Endothelial cell (in vitro differentiated cells): ENCODE data around the gene TBL1X. TPM values are rescaled to one million over a fixed set of nuclear protein-coding genes. Genes with fewer than 3 reads are reported as not detected.

Experiments
- DNase-seq: peaks from one replicate; pipeline ENCODE4 v3.0.0; 2021; ENCODE audit warnings: low spot score
- H3K27ac Mint-ChIP-seq: one replicate; pipeline ENCODE4 v1.8.0; 2021; ENCODE audit warnings: mixed read lengths, inconsistent platforms; ENCODE audit not compliant: unreplicated experiment
- H3K27me3 Mint-ChIP-seq: one replicate; pipeline ENCODE4 v1.8.0; 2021; ENCODE audit warnings: mild to moderate bottlenecking, moderate library complexity, mixed read lengths, inconsistent platforms; ENCODE audit not compliant: unreplicated experiment
- H3K36me3 Mint-ChIP-seq: one replicate; pipeline ENCODE4 v1.8.0; 2021; ENCODE audit warnings: mild to moderate bottlenecking, low read depth, mixed read lengths, inconsistent platforms; ENCODE audit not compliant: unreplicated experiment
- H3K4me1 Mint-ChIP-seq: one replicate; pipeline ENCODE4 v1.8.0; 2021; ENCODE audit warnings: mild to moderate bottlenecking, mixed read lengths, inconsistent platforms; ENCODE audit not compliant: unreplicated experiment
- H3K4me3 Mint-ChIP-seq: one replicate; pipeline ENCODE4 v1.8.0; 2021; ENCODE audit warnings: mild to moderate bottlenecking, mixed read lengths, inconsistent platforms; ENCODE audit not compliant: unreplicated experiment
- H3K9me3 Mint-ChIP-seq: one replicate; pipeline ENCODE4 v1.8.0; 2021; ENCODE audit warnings: mixed read lengths, inconsistent platforms; ENCODE audit not compliant: unreplicated experiment
- CTCF ChIP-seq: fragments of 200-600 bp; sonication (generic); IDR thresholded peaks from one replicate; pipeline ENCODE4 v1.5.0; 2021; ENCODE audit warnings: antibody characterized with exemption; ENCODE audit not compliant: unreplicated experiment
- total RNA-seq: library from RNA; stranded (reverse); fragmentation: NEBNext Ultra II Directional; extraction: Animal tissue kit (Norgen Biotek cat#: 25700); gene quantifications from one replicate; pipeline ENCODE4 v1.2.1, GENCODE V29; 2021; ENCODE audit not compliant: unreplicated experiment

TBL1X gene
- total RNA-seq, 1 donor from 2014 or later, result 19.4 TPM

- Mint-ChIP-seq H3K4me3 (no peak overlapping the region), H3K27ac (no peak overlapping the region), H3K27me3 (peaks cover 1% of the 10 kb centered on the region), H3K4me1 (no peaks in the 10 kb centered on the region), H3K9me3 (no peaks in the 10 kb centered on the region), H3K36me3 (no peaks in the 10 kb centered on the region)
- no peak for DNase-seq
- TF ChIP-seq CTCF, result no peak
These were observed 92.2 kb downstream of the TBL1X start for GRCh38 chrX:9557091-9557490.

DNA sequence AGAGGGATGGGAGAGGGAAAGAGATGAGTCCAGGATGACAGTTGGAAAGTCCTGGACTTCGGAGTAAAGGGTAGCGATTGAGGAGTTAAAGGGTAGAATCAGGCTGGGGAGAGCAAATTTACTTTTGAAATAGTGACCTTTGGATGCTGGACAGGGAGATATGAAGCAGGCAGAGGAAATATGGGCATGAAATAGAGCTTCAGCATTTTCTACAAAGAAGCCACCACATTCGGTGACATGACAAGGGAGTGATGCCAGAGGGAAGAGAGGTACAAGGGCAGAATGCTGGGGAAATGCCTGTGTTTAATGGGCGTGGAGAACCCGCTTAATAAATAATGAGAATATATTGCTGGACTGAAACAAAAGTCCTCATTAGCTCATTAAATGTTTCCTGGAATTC is 92.7 kb downstream of the TBL1X start:
- TF ChIP-seq CTCF, result no peak
- Mint-ChIP-seq H3K4me3 (no peak overlapping the region), H3K36me3 (no peaks in the 10 kb centered on the region), H3K27ac (no peak overlapping the region), H3K4me1 (no peaks in the 10 kb centered on the region), H3K27me3 (peaks cover 1% of the 10 kb centered on the region), H3K9me3 (no peaks in the 10 kb centered on the region)
- no peak for DNase-seq

DNA sequence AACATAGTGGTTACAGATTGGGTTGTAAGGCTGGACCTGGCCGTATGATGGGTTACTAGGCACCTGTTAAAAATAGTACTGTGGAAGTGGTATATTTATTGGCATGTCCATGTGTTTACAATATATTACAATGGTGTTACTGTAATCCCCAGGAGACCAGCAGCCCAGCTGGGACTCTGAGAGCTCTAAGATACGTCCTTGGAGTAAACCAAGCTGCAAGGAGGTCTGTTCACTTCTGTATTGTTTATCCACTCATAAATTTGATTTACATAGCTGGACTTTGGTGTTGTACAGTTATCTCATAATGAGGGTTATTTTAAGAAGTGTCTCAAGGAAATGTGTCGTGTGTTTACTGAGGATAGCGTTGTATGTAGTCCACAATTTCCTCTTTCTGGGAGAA is 93.8 kb downstream of the TBL1X start:
- Mint-ChIP-seq H3K27ac (no peak overlapping the region), H3K4me3 (no peak overlapping the region), H3K27me3 (peaks cover 1% of the 10 kb centered on the region), H3K9me3 (no peaks in the 10 kb centered on the region), H3K36me3 (no peaks in the 10 kb centered on the region), H3K4me1 (no peaks in the 10 kb centered on the region)
- TF ChIP-seq CTCF, result no peak
- DNase-seq, result no peak

- TF ChIP-seq CTCF, result no peak
- Mint-ChIP-seq H3K9me3 (no peaks in the 10 kb centered on the region), H3K27ac (no peak overlapping the region), H3K4me3 (no peak overlapping the region), H3K36me3 (no peaks in the 10 kb centered on the region), H3K27me3 (peaks cover 3% of the 10 kb centered on the region), H3K4me1 (no peaks in the 10 kb centered on the region)
- no peak for DNase-seq
These were observed 95.4 kb downstream of the TBL1X start for GRCh38 chrX:9560219-9560618.

DNA sequence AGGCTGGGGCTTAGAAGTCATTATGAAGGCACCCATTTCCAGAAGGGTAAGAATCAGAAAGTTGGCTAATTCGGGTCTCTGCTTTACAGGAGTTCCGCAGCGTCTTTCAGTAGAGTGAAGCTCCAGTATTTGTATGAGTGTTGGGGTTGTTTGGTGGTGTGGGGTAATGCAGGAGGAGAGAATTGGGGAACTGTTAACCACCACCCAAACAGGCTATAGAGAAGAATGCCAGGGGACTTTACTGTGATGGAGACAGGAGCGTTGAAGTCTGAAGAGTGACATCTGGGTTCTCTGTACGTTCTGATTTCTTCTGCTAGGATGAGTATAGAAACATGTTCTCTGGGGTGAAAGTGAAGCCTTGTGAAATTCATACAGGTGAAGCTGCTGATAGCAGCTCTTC is 96.3 kb downstream of the TBL1X start:
- Mint-ChIP-seq H3K4me3 (no peak overlapping the region), H3K36me3 (no peaks in the 10 kb centered on the region), H3K27ac (no peak overlapping the region), H3K27me3 (peaks cover 3% of the 10 kb centered on the region), H3K4me1 (no peaks in the 10 kb centered on the region), H3K9me3 (no peaks in the 10 kb centered on the region)
- DNase-seq, result no peak
- no peak for TF ChIP-seq CTCF
